ENCODE measurements around the gene HIGD1C.

DNA sequence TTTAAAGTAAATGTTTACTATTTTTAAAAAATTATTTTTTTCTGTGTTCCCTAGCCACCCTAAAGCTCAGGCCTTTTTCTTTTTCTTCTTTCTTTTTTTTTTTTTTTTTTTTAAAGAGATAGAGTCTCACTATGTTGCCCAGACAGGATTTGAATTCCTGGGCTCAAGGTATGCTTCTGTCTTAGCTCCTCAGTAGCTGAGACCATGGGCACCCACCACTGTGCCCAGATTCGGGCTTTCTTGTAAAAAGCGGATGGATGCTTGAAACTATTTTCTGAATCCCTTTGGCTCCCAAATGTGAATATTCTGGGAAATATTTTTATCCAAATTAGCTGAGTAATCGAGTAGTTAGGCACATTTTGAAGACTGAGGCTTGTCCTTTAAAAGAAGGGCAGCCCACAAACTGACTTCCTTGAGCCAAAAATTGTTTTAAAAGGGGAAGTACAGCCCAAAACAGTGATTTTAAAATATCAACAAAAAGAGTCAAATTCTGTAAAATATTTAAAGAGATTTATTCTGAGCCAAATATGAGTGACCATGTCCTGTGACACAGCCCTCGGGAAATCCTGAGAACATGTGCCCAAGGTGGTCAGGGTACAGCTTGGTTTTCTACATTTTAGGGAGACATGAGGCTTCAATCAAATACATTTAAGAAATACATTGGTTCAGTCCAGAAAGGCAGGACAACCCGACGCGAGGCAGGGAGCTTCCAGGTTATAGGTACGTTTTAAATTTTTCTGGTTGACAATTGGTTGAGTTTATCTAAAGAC is 28.8 kb upstream of the HIGD1C start:
- no peak for TF ChIP-seq POLR2AphosphoS5 (IDR thresholded peaks at IDR 0.05)
- TF ChIP-seq, protein P1, sequence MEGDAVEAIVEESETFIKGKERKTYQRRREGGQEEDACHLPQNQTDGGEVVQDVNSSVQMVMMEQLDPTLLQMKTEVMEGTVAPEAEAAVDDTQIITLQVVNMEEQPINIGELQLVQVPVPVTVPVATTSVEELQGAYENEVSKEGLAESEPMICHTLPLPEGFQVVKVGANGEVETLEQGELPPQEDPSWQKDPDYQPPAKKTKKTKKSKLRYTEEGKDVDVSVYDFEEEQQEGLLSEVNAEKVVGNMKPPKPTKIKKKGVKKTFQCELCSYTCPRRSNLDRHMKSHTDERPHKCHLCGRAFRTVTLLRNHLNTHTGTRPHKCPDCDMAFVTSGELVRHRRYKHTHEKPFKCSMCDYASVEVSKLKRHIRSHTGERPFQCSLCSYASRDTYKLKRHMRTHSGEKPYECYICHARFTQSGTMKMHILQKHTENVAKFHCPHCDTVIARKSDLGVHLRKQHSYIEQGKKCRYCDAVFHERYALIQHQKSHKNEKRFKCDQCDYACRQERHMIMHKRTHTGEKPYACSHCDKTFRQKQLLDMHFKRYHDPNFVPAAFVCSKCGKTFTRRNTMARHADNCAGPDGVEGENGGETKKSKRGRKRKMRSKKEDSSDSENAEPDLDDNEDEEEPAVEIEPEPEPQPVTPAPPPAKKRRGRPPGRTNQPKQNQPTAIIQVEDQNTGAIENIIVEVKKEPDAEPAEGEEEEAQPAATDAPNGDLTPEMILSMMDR (IDR thresholded peaks at IDR 0.05), result no peak
